GM23248 (cell line): ENCODE results near the gene SCAF4. TPM values are rescaled to one million over a fixed set of nuclear protein-coding genes. Genes with fewer than 3 reads are reported as not detected.

ENCODE experiments used
- DNase-seq: peaks from one replicate; pipeline ENCODE4 v3.0.0-alpha.2; 2015
- H2AFZ ChIP-seq: fragments of 200-600 bp; sonication (generic); 2 replicates; pipeline ENCODE4 v1.6.1; 2016; ENCODE audit warnings: antibody characterized with exemption
- H3F3A ChIP-seq: fragments of 200-600 bp; sonication (generic); 2 replicates; pipeline ENCODE4 v1.6.1; 2016; ENCODE audit warnings: mild to moderate bottlenecking, antibody characterized with exemption, mixed run types; ENCODE audit not compliant: insufficient read depth
- H3K27ac ChIP-seq: fragments of 200-600 bp; sonication (generic); 2 replicates; pipeline ENCODE4 v1.5.1; 2016; ENCODE audit warnings: mild to moderate bottlenecking
- H3K27me3 ChIP-seq: fragments of 200-600 bp; sonication (generic); replicated peaks from 2 replicates; pipeline ENCODE4 v1.6.1; 2016; ENCODE audit warnings: mild to moderate bottlenecking; ENCODE audit not compliant: insufficient read depth
- H3K36me3 ChIP-seq: fragments of 200-600 bp; sonication (generic); 2 replicates; pipeline ENCODE4 v1.6.1; 2016; ENCODE audit warnings: low read depth, mild to moderate bottlenecking
- H3K4me1 ChIP-seq: fragments of 200-600 bp; sonication (generic); 2 replicates; pipeline ENCODE4 v1.6.1; 2016; ENCODE audit warnings: mild to moderate bottlenecking; ENCODE audit not compliant: insufficient read depth
- H3K4me2 ChIP-seq: fragments of 200-600 bp; sonication (generic); one replicate; pipeline ENCODE4 v1.6.1; 2016; ENCODE audit warnings: mild to moderate bottlenecking; ENCODE audit not compliant: unreplicated experiment
- H3K4me3 ChIP-seq: fragments of 200-600 bp; sonication (generic); 2 replicates; pipeline ENCODE4 v1.5.1; 2016; ENCODE audit warnings: mild to moderate bottlenecking
- H3K79me2 ChIP-seq: fragments of 200-600 bp; sonication (generic); 2 replicates; pipeline ENCODE4 v1.6.1; 2016; ENCODE audit warnings: mild to moderate bottlenecking; ENCODE audit not compliant: insufficient read depth
- H3K9ac ChIP-seq: fragments of 200-600 bp; sonication (generic); 2 replicates; pipeline ENCODE4 v1.6.1; 2016; ENCODE audit warnings: mild to moderate bottlenecking
- H3K9me2 ChIP-seq: fragments of 200-600 bp; sonication (generic); 2 replicates; pipeline ENCODE4 v1.6.1; 2016; ENCODE audit warnings: mixed run types, mild to moderate bottlenecking, moderate library complexity; ENCODE audit not compliant: insufficient read depth
- H3K9me3 ChIP-seq: fragments of 200-600 bp; sonication (generic); one replicate; pipeline ENCODE4 v1.6.1; 2017; ENCODE audit warnings: low read depth
- H4K20me1 ChIP-seq: fragments of 200-600 bp; sonication (generic); 2 replicates; pipeline ENCODE4 v1.6.0; 2016; ENCODE audit not compliant: insufficient read depth
- EZH2 ChIP-seq: fragments of 200-600 bp; sonication (generic); IDR thresholded peaks from 2 replicates; pipeline ENCODE4 v1.6.1; 2018; ENCODE audit warnings: antibody characterized with exemption, mild to moderate bottlenecking; ENCODE audit not compliant: insufficient read depth, poor library complexity, severe bottlenecking
- EZH2phosphoT487 ChIP-seq: fragments of 200-600 bp; sonication (generic); IDR thresholded peaks from 2 replicates; pipeline ENCODE4 v1.6.1; 2018; ENCODE audit warnings: antibody characterized with exemption, moderate library complexity, mild to moderate bottlenecking, low read depth; ENCODE audit not compliant: insufficient read depth
- WGBS, 2 experiments: methylation state at CpG; one replicate each; pipeline ENCODE4 v1.1.6; 2015 to 2017; ENCODE audit warnings: low lambda C conversion rate in 2 of 2, low coverage in 1 of 2; ENCODE audit errors: missing lambda C conversion rate in 2 of 2; 5-methylcytosine and 5-hydroxymethylcytosine counted together
- in situ Hi-C: fragments of 300-500 bp; cut with MboI; formaldehyde crosslinking; loops from 2 replicates; pipeline ENCODE4 v1.15.0; 2020
- polyA plus RNA-seq: library from polyadenylated mRNA; unstranded; fragments of >200 nt; fragmentation: Nextera tagmentation; extraction: Ambion mirVana; gene quantifications from 2 replicates; pipeline ENCODE4 v1.2.1, GENCODE V29; 2016
- total RNA-seq: library from RNA; depleted of rRNA; stranded (reverse); fragments of >200 nt; shearing (Covaris generic); gene quantifications from 2 replicates; pipeline ENCODE4 v1.2.3, GENCODE V29; 2014

Gene SCAF4
- total and polyA plus RNA-seq, 2 experiments from 2014 or later = 3.2 to 19.4 TPM

DNA sequence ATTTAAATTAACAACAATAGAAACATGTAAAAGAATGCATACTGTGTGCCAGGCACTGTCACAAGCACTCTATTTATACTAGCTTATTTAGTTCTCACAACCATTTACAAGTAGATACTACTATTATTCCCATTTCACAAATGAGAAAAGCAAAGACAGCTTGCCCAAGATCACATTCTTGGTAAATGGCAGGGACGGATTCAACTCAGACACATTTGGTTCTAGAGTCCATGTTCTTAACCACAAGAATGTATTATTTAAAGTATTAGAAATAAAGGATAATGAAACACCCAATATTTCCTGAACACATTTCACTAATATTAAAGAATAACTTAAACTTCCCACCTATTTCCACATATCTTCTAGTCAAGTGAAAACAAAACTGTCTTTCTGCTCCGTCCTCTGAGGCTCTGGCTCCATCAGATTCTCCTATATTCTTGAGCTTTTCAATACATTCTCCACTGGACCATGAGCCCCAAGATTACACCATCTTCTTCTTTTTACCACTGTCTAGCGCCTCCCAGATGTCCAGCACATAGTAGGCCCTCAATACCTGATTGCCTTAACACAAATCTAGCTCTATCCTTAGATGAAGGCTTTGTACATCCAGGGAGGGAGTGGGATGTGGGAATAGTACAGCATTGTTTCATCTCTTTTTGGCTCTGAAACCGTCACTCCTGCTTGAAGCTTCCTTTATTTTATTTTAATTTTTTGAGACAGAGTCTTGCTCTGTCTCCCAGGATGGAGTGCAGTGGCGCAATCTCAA lies 43.1 kb downstream of the SCAF4 start:
- in situ Hi-C loops = no loop called here
- Histone ChIP-seq H3K9ac (no peak overlapping the region), H3K9me2 (no peaks in the 10 kb centered on the region), H4K20me1 (no peaks in the 10 kb centered on the region), H3F3A (peaks cover 4% of the 10 kb centered on the region; the same call in 1 of the 2 replicates), H3K27me3 (no peaks in the 10 kb centered on the region), H2AFZ (no peak overlapping the region), H3K4me1 (no peaks in the 10 kb centered on the region), H3K4me2 (no peak overlapping the region), H3K9me3 (no peaks in the 10 kb centered on the region), H3K27ac (no peak overlapping the region), H3K36me3 (peaks cover 79% of the 10 kb centered on the region), H3K79me2 (peaks cover 16% of the 10 kb centered on the region; the same call in 1 of the 2 replicates), H3K4me3 (no peak overlapping the region)
- DNase-seq = no peak
- no peak for TF ChIP-seq EZH2
- no peak for TF ChIP-seq EZH2phosphoT487
- WGBS, 2 experiments = 88 to 94% methylated on average over 5 of the region's 5 CpGs

DNA sequence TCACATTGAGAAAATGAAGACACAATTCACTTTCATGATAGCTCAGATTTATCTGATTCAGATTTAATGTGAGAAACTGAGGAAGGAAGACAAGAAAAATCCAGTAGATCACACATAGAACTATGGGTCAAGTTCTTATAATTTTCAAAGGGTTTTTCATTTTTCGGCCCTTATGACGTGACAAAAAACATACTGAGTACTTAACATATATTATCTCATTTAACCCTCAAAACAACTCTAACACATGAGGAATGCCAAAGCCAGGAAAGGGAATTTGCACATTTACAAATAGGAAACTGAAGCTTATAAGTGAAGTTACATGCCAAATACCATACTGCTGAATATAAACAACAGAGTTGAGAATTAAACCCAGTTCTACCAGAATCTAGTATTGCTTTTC lies 44.8 kb downstream of the SCAF4 start:
- H3F3A ChIP-seq = peaks cover 16% of the 10 kb centered on the region
- no peak for TF ChIP-seq EZH2
- no peak for TF ChIP-seq EZH2phosphoT487
- no peak overlapping the region for H3K4me3 ChIP-seq
- WGBS, 2 experiments = 88 to 96% methylated on average over 2 of the region's 2 CpGs
- H3K36me3 ChIP-seq = peaks cover 70% of the 10 kb centered on the region
- no peaks in the 10 kb centered on the region for H4K20me1 ChIP-seq
- no peaks in the 10 kb centered on the region for H3K9me2 ChIP-seq
- no peak overlapping the region for H3K27ac ChIP-seq
- H2AFZ ChIP-seq = no peak overlapping the region
- H3K4me1 ChIP-seq = peaks cover 5% of the 10 kb centered on the region; the same call in 1 of the 2 replicates
- DNase-seq = no peak
- no peak overlapping the region for H3K9ac ChIP-seq
- in situ Hi-C loops = no loop called here
- H3K27me3 ChIP-seq = no peaks in the 10 kb centered on the region
- no peaks in the 10 kb centered on the region for H3K9me3 ChIP-seq
- H3K79me2 ChIP-seq = peaks cover 27% of the 10 kb centered on the region; the same call in 1 of the 2 replicates
- no peak overlapping the region for H3K4me2 ChIP-seq

DNA sequence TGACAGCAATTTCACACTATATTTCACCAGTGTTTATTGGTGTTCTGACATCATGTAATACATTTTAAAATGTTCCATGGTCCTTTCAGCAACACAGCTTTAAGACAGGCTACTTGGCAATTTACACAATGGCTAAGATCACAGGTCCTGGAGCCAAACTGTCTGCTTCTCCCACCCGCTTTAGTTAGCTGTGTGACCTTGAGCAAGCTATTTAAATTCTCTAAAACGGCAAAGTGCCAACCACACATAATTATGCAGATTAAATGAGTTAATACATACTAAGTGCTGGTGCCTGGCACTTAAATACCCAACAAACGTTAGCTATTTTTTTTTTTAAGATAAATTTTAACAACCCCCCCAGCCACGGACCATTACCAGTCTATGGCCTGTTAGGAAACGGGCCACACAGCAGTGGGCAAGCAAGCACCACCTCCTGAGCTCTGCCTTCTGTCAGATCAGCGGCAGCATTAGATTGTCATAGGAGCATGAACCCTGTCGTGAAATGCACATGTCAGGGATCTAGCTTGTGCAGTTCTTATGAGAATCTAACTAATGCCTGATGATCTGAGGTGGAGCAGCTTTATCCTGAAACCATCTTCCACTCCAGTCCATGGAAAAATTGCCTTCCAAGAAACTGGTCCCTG lies 45.5 kb downstream of the SCAF4 start:
- Histone ChIP-seq H3K9me2 (no peaks in the 10 kb centered on the region), H3K9ac (no peak overlapping the region), H2AFZ (no peak overlapping the region), H3K4me3 (no peak overlapping the region), H3K79me2 (peaks cover 30% of the 10 kb centered on the region), H3K27me3 (no peaks in the 10 kb centered on the region), H3K9me3 (no peaks in the 10 kb centered on the region), H3K4me2 (no peak overlapping the region), H3K4me1 (peaks cover 5% of the 10 kb centered on the region; the same call in 1 of the 2 replicates), H3K36me3 (peaks cover 63% of the 10 kb centered on the region), H4K20me1 (no peaks in the 10 kb centered on the region), H3K27ac (no peak overlapping the region), H3F3A (peaks cover 16% of the 10 kb centered on the region)
- DNase-seq = no peak
- no peak for TF ChIP-seq EZH2phosphoT487
- TF ChIP-seq EZH2 = no peak
- in situ Hi-C loops = no loop called here
- 89 to 90% methylated on average over 7 of the region's 7 CpGs for WGBS, 2 experiments

DNA sequence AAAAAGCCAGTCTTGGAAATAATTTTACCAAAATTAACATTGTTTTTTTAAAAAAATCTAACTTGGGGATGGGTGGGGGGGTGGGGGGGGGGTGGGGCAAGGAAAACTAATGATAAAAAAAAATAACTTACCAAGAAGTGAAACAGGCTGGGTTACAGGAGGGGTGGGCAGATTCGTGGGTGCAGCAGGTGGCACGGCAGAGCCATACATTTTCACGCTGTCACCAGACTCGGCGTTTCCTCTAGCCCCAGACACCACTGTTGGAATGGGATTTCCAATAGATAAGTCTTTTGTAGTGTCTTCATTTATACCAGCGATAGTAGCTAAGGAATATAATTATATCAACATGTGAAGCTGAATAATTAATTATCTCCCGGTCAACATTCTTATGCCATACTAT lies 47.0 kb downstream of the SCAF4 start:
- Histone ChIP-seq H3F3A (peaks cover 11% of the 10 kb centered on the region), H3K79me2 (peaks cover 43% of the 10 kb centered on the region), H3K36me3 (peaks cover 59% of the 10 kb centered on the region), H3K4me3 (no peak overlapping the region), H2AFZ (no peak overlapping the region), H3K4me2 (no peak overlapping the region), H3K9me2 (no peaks in the 10 kb centered on the region), H3K9ac (no peak overlapping the region), H3K4me1 (peaks cover 5% of the 10 kb centered on the region; the same call in 1 of the 2 replicates), H3K9me3 (no peaks in the 10 kb centered on the region), H4K20me1 (no peaks in the 10 kb centered on the region), H3K27me3 (no peaks in the 10 kb centered on the region), H3K27ac (no peak overlapping the region)
- 92% methylated on average over 7 of the region's 7 CpGs for WGBS, 2 experiments
- DNase-seq = no peak
- TF ChIP-seq EZH2 (no peak), EZH2phosphoT487 (no peak)
- in situ Hi-C loops = no loop called here
